Mesendoderm (in vitro differentiated cells): Measurements from ENCODE around the gene PRRC2A.

Experiments
- DNase-seq: peaks from one replicate; pipeline ENCODE4 v3.0.0; 2013
- H2AK5ac ChIP-seq: 2 replicates; pipeline ENCODE4 v1.6.1; 2013; ENCODE audit warnings: low read length, inconsistent platforms
- H2BK120ac ChIP-seq: 2 replicates; pipeline ENCODE4 v1.6.1; 2013; ENCODE audit warnings: low read depth, mild to moderate bottlenecking, low read length, moderate library complexity, mixed read lengths
- H2BK15ac ChIP-seq: replicated peaks from 2 replicates; pipeline ENCODE4 v1.6.1; 2013; ENCODE audit warnings: low read depth, mild to moderate bottlenecking, moderate library complexity
- H2BK5ac ChIP-seq: 2 replicates; pipeline ENCODE4 v1.6.1; 2013; ENCODE audit warnings: low read length, inconsistent platforms
- H3K18ac ChIP-seq: 2 replicates; pipeline ENCODE4 v1.6.1; 2013; ENCODE audit warnings: mild to moderate bottlenecking, low read length, mixed read lengths
- H3K23ac ChIP-seq: one replicate; pipeline ENCODE4 v1.6.1; 2013; ENCODE audit warnings: low read length
- H3K27ac ChIP-seq: 2 replicates; pipeline ENCODE4 v1.5.1; 2013; ENCODE audit warnings: low read depth, mild to moderate bottlenecking, inconsistent platforms, low read length, moderate library complexity
- H3K27me3 ChIP-seq: 2 replicates; pipeline ENCODE4 v1.6.1; 2013; ENCODE audit warnings: low read length, control low read depth, mild to moderate bottlenecking, inconsistent platforms; ENCODE audit not compliant: insufficient read depth, poor library complexity
- H3K36me3 ChIP-seq: 2 replicates; pipeline ENCODE4 v1.6.1; 2013; ENCODE audit warnings: low read length, inconsistent platforms; ENCODE audit not compliant: control insufficient read depth, insufficient read depth
- H3K4ac ChIP-seq: one replicate; pipeline ENCODE4 v1.6.1; 2013; ENCODE audit warnings: low read depth, mild to moderate bottlenecking, low read length, moderate library complexity
- H3K4me1 ChIP-seq: 2 replicates; pipeline ENCODE4 v1.6.1; 2013; ENCODE audit warnings: low read depth, low read length, inconsistent platforms; ENCODE audit not compliant: control insufficient read depth
- H3K4me2 ChIP-seq: 2 replicates; pipeline ENCODE4 v1.6.1; 2013; ENCODE audit warnings: low read length
- H3K4me3 ChIP-seq: 2 replicates; pipeline ENCODE4 v1.5.1; 2013; ENCODE audit warnings: mild to moderate bottlenecking, low read length
- H3K56ac ChIP-seq: one replicate; pipeline ENCODE4 v1.6.1; 2013; ENCODE audit warnings: low read length
- H3K79me1 ChIP-seq: 2 replicates; pipeline ENCODE4 v1.6.1; 2013; ENCODE audit warnings: low read length, inconsistent platforms
- H3K79me2 ChIP-seq: 2 replicates; pipeline ENCODE4 v1.6.1; 2013; ENCODE audit warnings: mild to moderate bottlenecking, low read length; ENCODE audit not compliant: control insufficient read depth, insufficient read depth
- H3K9ac ChIP-seq: 2 replicates; pipeline ENCODE4 v1.6.1; 2013; ENCODE audit warnings: low read length, inconsistent platforms
- H4K5ac ChIP-seq: one replicate; pipeline ENCODE4 v1.6.1; 2013; ENCODE audit warnings: low read length
- H4K8ac ChIP-seq: one replicate; pipeline ENCODE4 v1.6.1; 2013; ENCODE audit warnings: low read depth, mild to moderate bottlenecking, control low read depth, low read length, moderate library complexity
- WGBS: extraction: QIAGEN DNeasy Blood & Tissue Kit; methylation state at CpG from one replicate; pipeline ENCODE4 v1.1.7; 2013; ENCODE audit warnings: low lambda C conversion rate, missing lambda C conversion rate; ENCODE audit not compliant: insufficient coverage; ENCODE audit errors: extremely low coverage; 5-methylcytosine and 5-hydroxymethylcytosine counted together

The PRRC2A gene

GRCh38 chr6:31634969-31635575 is 14.6 kb downstream of the PRRC2A start:
- Histone ChIP-seq H3K4ac (no peak overlapping the region), H3K23ac (no peak overlapping the region), H3K4me3 (no peak overlapping the region), H3K27ac (no peak overlapping the region), H3K36me3 (peaks cover 59% of the 10 kb centered on the region), H3K4me1 (no peaks in the 10 kb centered on the region), H3K27me3 (no peaks in the 10 kb centered on the region), H4K8ac (no peak overlapping the region), H2BK5ac (no peak overlapping the region), H2BK120ac (no peak overlapping the region), H2BK15ac (no peak overlapping the region), H3K79me2 (peaks cover 2% of the 10 kb centered on the region), H3K56ac (no peak overlapping the region), H3K9ac (no peak overlapping the region), H3K4me2 (no peak overlapping the region), H4K5ac (no peak overlapping the region), H3K79me1 (peaks cover 7% of the 10 kb centered on the region), H3K18ac (no peak overlapping the region), H2AK5ac (no peak overlapping the region)
- DNase-seq, result no peak
- no CpG with 5 or more reads among the region's 11 CpGs for WGBS

DNA sequence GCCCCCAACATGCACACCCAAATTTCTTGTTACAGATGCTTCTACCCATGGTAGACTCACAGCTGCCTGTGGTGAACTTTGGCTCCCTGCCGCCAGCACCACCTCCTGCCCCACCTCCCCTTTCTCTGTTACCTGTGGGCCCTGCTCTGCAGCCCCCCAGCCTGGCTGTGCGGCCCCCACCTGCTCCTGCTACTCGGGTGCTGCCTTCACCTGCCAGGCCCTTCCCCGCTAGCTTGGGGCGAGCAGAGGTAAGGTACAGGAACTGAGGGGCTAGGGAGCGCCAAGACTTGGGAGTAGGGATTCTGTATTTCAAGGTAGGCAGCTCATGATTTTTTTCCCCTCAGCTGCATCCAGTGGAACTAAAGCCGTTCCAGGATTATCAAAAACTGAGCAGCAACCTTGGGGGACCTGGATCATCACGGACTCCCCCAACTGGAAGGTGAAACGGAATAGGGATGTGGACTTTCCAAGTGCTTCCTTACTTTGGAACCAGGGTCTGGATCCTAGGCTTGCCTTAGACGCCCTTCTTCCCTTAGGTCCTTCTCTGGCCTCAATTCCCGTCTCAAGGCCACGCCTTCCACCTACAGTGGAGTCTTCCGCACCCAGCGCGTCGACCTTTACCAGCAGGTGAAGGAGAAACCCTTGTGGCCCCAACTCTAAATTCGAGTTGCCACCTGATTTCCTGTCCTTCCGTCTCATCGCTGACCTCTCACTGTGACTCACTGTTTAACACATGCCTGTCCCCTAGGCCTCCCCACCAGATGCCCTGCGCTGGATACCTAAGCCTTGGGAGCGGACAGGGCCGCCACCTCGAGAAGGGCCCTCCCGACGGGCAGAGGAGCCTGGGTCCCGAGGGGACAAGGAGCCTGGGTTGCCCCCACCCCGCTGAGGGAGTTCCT is 16.4 kb downstream of the PRRC2A start:
- H4K5ac ChIP-seq, result no peak overlapping the region
- H3K79me2 ChIP-seq, result no peaks in the 10 kb centered on the region
- no peak overlapping the region for H3K4ac ChIP-seq
- H4K8ac ChIP-seq, result no peak overlapping the region
- H3K27me3 ChIP-seq, result no peaks in the 10 kb centered on the region
- H2BK15ac ChIP-seq, result no peak overlapping the region
- no CpG with 5 or more reads among the region's 27 CpGs for WGBS
- no peaks in the 10 kb centered on the region for H3K4me1 ChIP-seq
- no peak overlapping the region for H2BK120ac ChIP-seq
- no peak overlapping the region for H3K56ac ChIP-seq
- no peak overlapping the region for H3K27ac ChIP-seq
- no peak overlapping the region for H3K18ac ChIP-seq
- H3K23ac ChIP-seq, result no peak overlapping the region
- H3K4me3 ChIP-seq, result no peak overlapping the region
- no peak overlapping the region for H2BK5ac ChIP-seq
- H3K4me2 ChIP-seq, result no peak overlapping the region
- H2AK5ac ChIP-seq, result no peak overlapping the region
- peaks cover 61% of the 10 kb centered on the region for H3K36me3 ChIP-seq
- H3K79me1 ChIP-seq, result peaks cover 6% of the 10 kb centered on the region
- H3K9ac ChIP-seq, result no peak overlapping the region
- no peak for DNase-seq

DNA sequence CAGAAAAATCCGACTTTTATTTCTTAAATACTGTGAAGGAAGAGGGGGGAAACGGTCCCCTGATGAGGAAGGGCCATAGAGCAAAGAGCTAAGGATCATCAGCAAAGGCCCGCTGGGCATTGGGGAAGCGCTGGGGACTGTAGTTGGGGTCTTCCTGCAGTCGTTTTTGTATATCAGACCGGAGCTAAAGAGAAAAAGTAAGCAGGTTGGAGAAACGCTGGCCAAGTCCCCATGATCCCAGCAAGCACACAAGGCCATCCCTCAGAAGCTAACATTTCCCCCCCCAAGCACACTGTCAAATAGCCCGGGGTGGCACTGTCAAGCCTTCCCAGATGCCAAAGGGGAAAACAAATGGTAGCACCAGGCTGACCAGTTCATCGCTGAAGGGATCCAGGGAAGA is 18.5 kb downstream of the PRRC2A start:
- Histone ChIP-seq H3K4me2 (no peak overlapping the region), H3K36me3 (peaks cover 48% of the 10 kb centered on the region), H3K27ac (no peak overlapping the region), H3K18ac (no peak overlapping the region), H2AK5ac (no peak overlapping the region), H2BK5ac (no peak overlapping the region), H3K27me3 (no peaks in the 10 kb centered on the region), H3K79me1 (no peaks in the 10 kb centered on the region), H3K79me2 (no peaks in the 10 kb centered on the region), H3K4me3 (no peak overlapping the region), H4K5ac (no peak overlapping the region), H4K8ac (no peak overlapping the region), H3K9ac (no peak overlapping the region), H3K4me1 (no peaks in the 10 kb centered on the region), H2BK15ac (no peak overlapping the region), H2BK120ac (no peak overlapping the region), H3K4ac (no peak overlapping the region), H3K23ac (no peak overlapping the region), H3K56ac (no peak overlapping the region)
- no peak for DNase-seq
- WGBS, result no CpG with 5 or more reads among the region's 9 CpGs

- H2BK5ac ChIP-seq, result no peak overlapping the region
- no peak overlapping the region for H2AK5ac ChIP-seq
- no peak overlapping the region for H3K27ac ChIP-seq
- peaks cover 45% of the 10 kb centered on the region for H3K36me3 ChIP-seq
- no peak overlapping the region for H3K23ac ChIP-seq
- no peak overlapping the region for H3K18ac ChIP-seq
- no peak for DNase-seq
- H3K9ac ChIP-seq, result no peak overlapping the region
- H4K8ac ChIP-seq, result no peak overlapping the region
- no peak overlapping the region for H4K5ac ChIP-seq
- H3K4me3 ChIP-seq, result no peak overlapping the region
- no peaks in the 10 kb centered on the region for H3K4me1 ChIP-seq
- no peak overlapping the region for H3K56ac ChIP-seq
- no peak overlapping the region for H3K4me2 ChIP-seq
- no peaks in the 10 kb centered on the region for H3K79me2 ChIP-seq
- no peaks in the 10 kb centered on the region for H3K79me1 ChIP-seq
- no CpG with 5 or more reads among the region's 10 CpGs for WGBS
- H3K27me3 ChIP-seq, result no peaks in the 10 kb centered on the region
- no peak overlapping the region for H3K4ac ChIP-seq
- H2BK15ac ChIP-seq, result no peak overlapping the region
- no peak overlapping the region for H2BK120ac ChIP-seq
Observed at GRCh38 chr6:31639449-31639861, 18.9 kb downstream of the PRRC2A start.

DNA sequence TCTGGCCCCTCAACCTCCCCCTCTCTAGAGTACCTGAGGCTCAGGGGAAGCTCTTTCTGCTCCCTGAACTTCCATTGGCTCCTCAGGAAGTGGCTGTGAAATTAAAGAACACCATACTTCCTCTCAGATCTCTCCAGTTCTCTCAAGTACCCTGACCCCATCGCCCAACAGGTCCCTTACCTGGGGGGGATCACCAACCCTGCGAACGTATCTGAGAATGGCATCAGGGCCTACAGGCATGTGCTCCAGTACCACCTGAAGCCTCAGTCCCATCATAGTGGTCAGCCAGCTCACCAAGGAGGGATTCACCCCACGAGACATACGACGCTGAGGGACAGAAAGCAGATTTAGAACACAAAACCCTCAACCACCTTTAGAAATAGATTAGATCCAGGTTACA is 20.1 kb downstream of the PRRC2A start:
- Histone ChIP-seq H3K23ac (no peak overlapping the region), H3K36me3 (peaks cover 44% of the 10 kb centered on the region), H3K9ac (no peak overlapping the region), H3K56ac (no peak overlapping the region), H2BK15ac (no peak overlapping the region), H2BK120ac (no peak overlapping the region), H2AK5ac (no peak overlapping the region), H3K27me3 (no peaks in the 10 kb centered on the region), H4K5ac (no peak overlapping the region), H3K27ac (no peak overlapping the region), H3K4me2 (no peak overlapping the region), H3K4me1 (no peaks in the 10 kb centered on the region), H3K18ac (no peak overlapping the region), H2BK5ac (no peak overlapping the region), H3K79me1 (peaks cover 2% of the 10 kb centered on the region), H3K4me3 (no peak overlapping the region), H3K79me2 (no peaks in the 10 kb centered on the region), H4K8ac (no peak overlapping the region), H3K4ac (no peak overlapping the region)
- no CpG with 5 or more reads among the region's 6 CpGs for whole genome bisulfite sequencing
- DNase-seq, result no peak
